K562 (cell line): Measurements from ENCODE around the gene SLC35D2. TPM values are rescaled to one million over a fixed set of nuclear protein-coding genes. Genes with fewer than 3 reads are reported as not detected.
A peak's percentile ranks its signal among the peaks of the same experiment; 100 is the strongest.

Source experiments
- ARNT ChIP-seq, 2 experiments: fragments of 450-650 bp; IDR thresholded peaks; 2 replicates each; pipeline ENCODE4 v1.6.1; 2016; ENCODE audit warnings: mild to moderate bottlenecking in 1 of 2
- CBX1 ChIP-seq: sonication (generic); IDR thresholded peaks from 2 replicates; pipeline ENCODE4 v1.6.1; 2016; ENCODE audit warnings: antibody characterized with exemption, low read depth, mild to moderate bottlenecking
- CC2D1A ChIP-seq: fragments of 450-650 bp; IDR thresholded peaks from 2 replicates; pipeline ENCODE4 v1.6.1; 2017; ENCODE audit warnings: mild to moderate bottlenecking
- CEBPG ChIP-seq, 3 experiments: fragments of 200-800 bp in 1 of 3; sonication (Bioruptor generic) in 1 of 3; sonication (generic) in 1 of 3; formaldehyde crosslinking in 1 of 3; IDR thresholded peaks in 2 of 3; conservative IDR thresholded peaks in 1 of 3; 2 replicates each; pipeline versions ENCODE4 v1.6.1 to v1.8.0; 2016 to 2022; ENCODE audit warnings: missing compliant biosample characterization in 2 of 3, missing genetic modification characterization in 2 of 3, mild to moderate bottlenecking in 1 of 3, missing genetic modification reagents in 1 of 3
- CREB1 ChIP-seq, 2 experiments: sonication (generic) in 1 of 2; formaldehyde crosslinking in 1 of 2; IDR thresholded peaks; 2 replicates each; pipeline versions ENCODE4 v1.6.1 to v1.8.0; 2012 to 2022; ENCODE audit warnings: inconsistent platforms in 1 of 2, mild to moderate bottlenecking in 1 of 2, missing genetic modification reagents in 1 of 2, moderate library complexity in 1 of 2
- CXXC5 ChIP-seq: fragments of 250-450 bp; sonication (Bioruptor Pico); IDR thresholded peaks from 2 replicates; pipeline ENCODE4 v1.8.0; 2022; ENCODE audit warnings: inconsistent platforms, mild to moderate bottlenecking, moderate library complexity
- DPF2 ChIP-seq: fragments of 450-650 bp; IDR thresholded peaks from 2 replicates; pipeline ENCODE4 v1.6.1; 2016
- E2F1 ChIP-seq: sonication (generic); formaldehyde crosslinking; IDR thresholded peaks from 2 replicates; pipeline ENCODE4 v1.8.1; 2023; ENCODE audit warnings: mild to moderate bottlenecking, missing genetic modification reagents, moderate library complexity
- FOS ChIP-seq: IDR thresholded peaks from 3 replicates; pipeline ENCODE4 v1.6.1; 2011; ENCODE audit not compliant: insufficient read length; ENCODE audit errors: extremely low read depth
- HMG20A ChIP-seq: fragments of 450-650 bp; formaldehyde crosslinking; conservative IDR thresholded peaks from 2 replicates; pipeline ENCODE4 v1.4.0; 2020; ENCODE audit warnings: mild to moderate bottlenecking, mixed read lengths
- HNRNPLL ChIP-seq: fragments of 200-400 bp; formaldehyde crosslinking; IDR thresholded peaks from 2 replicates; pipeline ENCODE4 v1.6.1; 2017; ENCODE audit warnings: low read length, low read depth, mild to moderate bottlenecking; ENCODE audit not compliant: poor library complexity, severe bottlenecking
- IRF1 ChIP-seq: sonication (generic); formaldehyde crosslinking; IDR thresholded peaks from 2 replicates; pipeline ENCODE4 v1.8.0; 2022; ENCODE audit warnings: missing genetic modification reagents, mild to moderate bottlenecking, borderline replicate concordance
- LCOR ChIP-seq: sonication (generic); formaldehyde crosslinking; IDR thresholded peaks from 2 replicates; pipeline ENCODE4 v1.8.0; 2022; ENCODE audit warnings: mild to moderate bottlenecking, missing genetic modification reagents
- NR4A1 ChIP-seq, 2 experiments: fragments of 250-450 bp in 1 of 2; fragments of 450-650 bp in 1 of 2; sonication (Bioruptor Pico) in 1 of 2; IDR thresholded peaks; 2 replicates each; pipeline versions ENCODE4 v1.4.0 to v1.6.1; 2016 to 2020; ENCODE audit warnings: mild to moderate bottlenecking in 2 of 2, missing compliant biosample characterization in 1 of 2, missing genetic modification characterization in 1 of 2, moderate library complexity in 1 of 2
- PHF20 ChIP-seq: fragments of 450-650 bp; IDR thresholded peaks from 2 replicates; pipeline ENCODE4 v1.6.1; 2018; ENCODE audit not compliant: partially characterized antibody
- PURB ChIP-seq: sonication (generic); formaldehyde crosslinking; IDR thresholded peaks from 2 replicates; pipeline ENCODE4 v1.9.0; 2021; ENCODE audit warnings: low read depth, mild to moderate bottlenecking, missing genetic modification reagents
- RNF2 ChIP-seq: sonication (generic); IDR thresholded peaks from 2 replicates; pipeline ENCODE4 v1.6.1; 2016
- SRSF1 ChIP-seq: fragments of 200-400 bp; formaldehyde crosslinking; IDR thresholded peaks from 2 replicates; pipeline ENCODE4 v1.6.1; 2017; ENCODE audit warnings: mild to moderate bottlenecking, low read depth, low read length, moderate library complexity
- YY1 ChIP-seq, 3 experiments: IDR thresholded peaks; 2 replicates each; pipeline ENCODE4 v1.6.1; 2011; ENCODE audit warnings: low read length in 2 of 3, mild to moderate bottlenecking in 2 of 3, moderate library complexity in 2 of 3, borderline replicate concordance in 1 of 3, control low read depth in 1 of 3, low read depth in 1 of 3; ENCODE audit not compliant: insufficient read depth in 3 of 3, insufficient replicate concordance in 2 of 3, control insufficient read depth in 1 of 3, insufficient read length in 1 of 3; ENCODE audit errors: extremely low read depth in 1 of 3
- ZNF253 ChIP-seq: fragments of 250-450 bp; sonication (Bioruptor Pico); conservative IDR thresholded peaks from 2 replicates; pipeline ENCODE4 v1.6.1; 2021; ENCODE audit warnings: mild to moderate bottlenecking
- ZNF277 ChIP-seq: fragments of 250-450 bp; sonication (Bioruptor Pico); IDR thresholded peaks from 2 replicates; pipeline ENCODE4 v1.8.0; 2022; ENCODE audit warnings: inconsistent platforms, mild to moderate bottlenecking, moderate library complexity, borderline replicate concordance
- polyA plus RNA-seq, 8 experiments: library from polyadenylated mRNA; depleted of rRNA in 4 of 8; stranded (reverse) in 5 of 8; unstranded in 3 of 8; fragments of >200 nt; fragmentation: Nextera tagmentation in 2 of 8; fragmentation: Illumina TruSeq in 1 of 8; extraction: Ambion mirVana in 2 of 8; extraction: Trizol in 1 of 8; gene quantifications; 2 replicates each; pipeline versions ENCODE4 v1.2.1 to v1.2.3, GENCODE V29; 2011 to 2014; ENCODE audit warnings: inconsistent platforms in 1 of 8, missing spikeins in 1 of 8
- total RNA-seq, 7 experiments: library from RNA; depleted of rRNA in 6 of 7; stranded (reverse); fragments of >200 nt in 6 of 7; fragmentation: Illumina TruSeq in 2 of 7; extraction: Trizol in 2 of 7; gene quantifications; 2 replicates each; pipeline versions ENCODE4 v1.2.1 to v1.2.3, GENCODE V29; 2011 to 2021; ENCODE audit warnings: low replicate concordance in 1 of 7

SLC35D2 gene
- total and polyA plus RNA-seq, 9 of the 15 experiments (the other 6 are each of a cell fraction or from before 2014, with no cell fraction given), result 2.9 to 14.9 (median 11.7) TPM

GRCh38 chr9:96418083-96418919, 34.8 kb upstream of the SLC35D2 start, which contains the start of gene ZNF367 (continued):
- TF ChIP-seq ZNF277 (CRISPR knock-in tag) (no peak), FOS (peak; percentile 79), CBX1 (peak; percentile 81), NR4A1 (CRISPR knock-in tag; IDR thresholded peaks at IDR 0.05) (no peak), NR4A1 (tag; IDR thresholded peaks at IDR 0.05) (no peak), HMG20A (CRISPR knock-in tag) (no peak), E2F1 (CRISPR knock-in tag) (peak; percentile 98), CC2D1A (no peak), RNF2 (0 out of 2 replicates have a peak, but pooled peaks have one; percentile 24), CXXC5 (CRISPR knock-in tag) (peak; percentile 87), LCOR (CRISPR knock-in tag) (peak; percentile 83), IRF1 (CRISPR knock-in tag) (no peak; the same call in 1 of the 2 replicates), DPF2 (no peak), CEBPG (CRISPR knock-in tag; IDR thresholded peaks at IDR 0.05) (no peak), CEBPG (tag; conservative IDR thresholded peaks at IDR 0.05 in 1 of 2, IDR thresholded peaks at IDR 0.05 in 1 of 2) (no peak), ARNT (IDR thresholded peaks at IDR 0.05) (no peak), PHF20 (no peak), ZNF253 (CRISPR knock-in tag) (no peak), YY1 (IDR thresholded peaks at IDR 0.05; ENCODE audit: borderline replicate concordance in 1 of 3, control insufficient read depth in 1 of 3, extremely low read depth in 1 of 3, insufficient read depth in 3 of 3, insufficient read length in 1 of 3, insufficient replicate concordance in 2 of 3, low read depth in 1 of 3, low read length in 2 of 3) (peak in 1 of 3 experiments; percentile 25), SRSF1 (no peak), HNRNPLL (peak; percentile 57), PURB (no peak), CREB1 (IDR thresholded peaks at IDR 0.05) (peak; percentile 50), CREB1 (CRISPR knock-in tag; IDR thresholded peaks at IDR 0.05) (peak; percentile 61)
